ENCODE data around the gene CORO2B.

The CORO2B gene

DNA sequence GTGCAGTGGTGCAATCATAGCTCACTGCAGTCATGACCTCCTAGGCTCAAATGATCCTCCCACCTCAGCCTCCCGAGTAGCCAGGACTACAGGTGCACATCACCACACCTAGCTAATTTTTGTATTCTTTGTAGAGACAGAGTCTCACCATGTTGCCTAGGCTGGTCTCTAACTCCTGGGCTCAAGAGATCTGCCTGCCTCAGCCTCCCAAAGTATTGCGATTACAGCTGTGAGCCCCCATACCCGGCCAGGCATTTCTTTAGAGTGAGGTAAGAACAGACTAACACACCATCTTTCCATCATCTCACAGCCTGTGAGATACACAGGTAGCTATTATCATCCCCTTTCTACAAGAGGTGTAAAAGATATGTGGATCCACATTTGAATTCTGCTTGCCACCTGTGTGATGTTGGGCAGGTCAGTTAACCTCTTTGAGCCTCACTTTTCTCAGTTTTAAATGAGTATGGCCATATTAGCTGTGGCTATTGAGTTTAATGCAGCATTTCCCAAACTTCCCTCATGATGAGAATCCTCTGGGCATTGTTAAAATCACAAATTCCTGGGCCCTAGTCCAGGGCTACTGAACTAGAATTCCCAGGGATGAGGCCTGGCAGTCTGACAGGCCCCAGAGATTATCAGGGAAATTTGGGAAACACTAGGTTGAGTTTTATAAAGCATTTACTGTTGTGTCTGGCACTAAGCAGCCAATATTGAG lies 195.9 kb downstream of the CORO2B start:
- DNase-seq = no peak
- Histone ChIP-seq H3K4me2 (ENCODE audit: low read depth, low read length) (no peak overlapping the region), H3K79me2 (ENCODE audit: low read length) (no peaks in the 10 kb centered on the region), H2AFZ (ENCODE audit: low read length) (no peak overlapping the region), H3K36me3 (replicated peaks; ENCODE audit: insufficient read depth, low read length) (peaks cover 6% of the 10 kb centered on the region; the same call in 1 of the 2 replicates), H3F3A (ENCODE audit: insufficient read depth, low read length) (no peaks in the 10 kb centered on the region), H3K9ac (ENCODE audit: low read length) (no peak overlapping the region), H3K27me3 (replicated peaks; ENCODE audit: insufficient read depth, low read length) (no peaks in the 10 kb centered on the region), H3K27ac (ENCODE audit: low read length) (no peak overlapping the region), H3K4me3 (ENCODE audit: low read length) (no peak overlapping the region), H3K9me2 (replicated peaks; ENCODE audit: insufficient read depth, low read length) (no peaks in the 10 kb centered on the region), H4K20me1 (ENCODE audit: insufficient read depth, low read length) (no peaks in the 10 kb centered on the region), H3K4me1 (ENCODE audit: low read length) (no peaks in the 10 kb centered on the region), H3K9me3 (replicated peaks; ENCODE audit: insufficient read depth, low read length) (no peaks in the 10 kb centered on the region)
- TF ChIP-seq, protein P1, sequence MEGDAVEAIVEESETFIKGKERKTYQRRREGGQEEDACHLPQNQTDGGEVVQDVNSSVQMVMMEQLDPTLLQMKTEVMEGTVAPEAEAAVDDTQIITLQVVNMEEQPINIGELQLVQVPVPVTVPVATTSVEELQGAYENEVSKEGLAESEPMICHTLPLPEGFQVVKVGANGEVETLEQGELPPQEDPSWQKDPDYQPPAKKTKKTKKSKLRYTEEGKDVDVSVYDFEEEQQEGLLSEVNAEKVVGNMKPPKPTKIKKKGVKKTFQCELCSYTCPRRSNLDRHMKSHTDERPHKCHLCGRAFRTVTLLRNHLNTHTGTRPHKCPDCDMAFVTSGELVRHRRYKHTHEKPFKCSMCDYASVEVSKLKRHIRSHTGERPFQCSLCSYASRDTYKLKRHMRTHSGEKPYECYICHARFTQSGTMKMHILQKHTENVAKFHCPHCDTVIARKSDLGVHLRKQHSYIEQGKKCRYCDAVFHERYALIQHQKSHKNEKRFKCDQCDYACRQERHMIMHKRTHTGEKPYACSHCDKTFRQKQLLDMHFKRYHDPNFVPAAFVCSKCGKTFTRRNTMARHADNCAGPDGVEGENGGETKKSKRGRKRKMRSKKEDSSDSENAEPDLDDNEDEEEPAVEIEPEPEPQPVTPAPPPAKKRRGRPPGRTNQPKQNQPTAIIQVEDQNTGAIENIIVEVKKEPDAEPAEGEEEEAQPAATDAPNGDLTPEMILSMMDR (IDR thresholded peaks at IDR 0.05; ENCODE audit: low read length) = no peak
- TF ChIP-seq EZH2phosphoT487 (IDR thresholded peaks at IDR 0.05; ENCODE audit: low read length) (no peak), EZH2 (optimal IDR thresholded peaks at IDR 0.05; ENCODE audit: low read depth, low read length) (no peak)

DNA sequence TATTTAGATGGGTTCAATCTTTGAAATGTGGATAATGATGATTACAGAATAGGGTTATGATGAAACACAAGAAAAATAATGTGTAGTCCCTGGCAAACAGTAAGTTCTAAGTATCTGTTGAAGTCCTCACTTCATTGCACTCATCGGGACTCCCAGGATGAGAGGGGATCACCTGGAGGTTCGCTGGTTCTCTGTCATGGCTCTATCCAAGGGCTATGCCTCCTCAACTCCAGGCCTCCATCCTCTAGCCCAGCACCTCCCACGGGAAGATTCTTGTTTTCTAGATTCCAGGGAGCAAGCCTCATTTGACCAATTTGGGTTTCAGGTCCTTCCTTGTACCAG lies 196.4 kb downstream of the CORO2B start:
- H4K20me1 ChIP-seq (ENCODE audit: insufficient read depth, low read length) = no peaks in the 10 kb centered on the region
- no peaks in the 10 kb centered on the region for H3K9me2 ChIP-seq (replicated peaks; ENCODE audit: insufficient read depth, low read length)
- no peaks in the 10 kb centered on the region for H3K27me3 ChIP-seq (replicated peaks; ENCODE audit: insufficient read depth, low read length)
- TF ChIP-seq EZH2phosphoT487 (IDR thresholded peaks at IDR 0.05; ENCODE audit: low read length) = no peak
- TF ChIP-seq, protein P1 (IDR thresholded peaks at IDR 0.05; ENCODE audit: low read length) = no peak
- TF ChIP-seq EZH2 (optimal IDR thresholded peaks at IDR 0.05; ENCODE audit: low read depth, low read length) = no peak
- H3K9ac ChIP-seq (ENCODE audit: low read length) = no peak overlapping the region
- no peaks in the 10 kb centered on the region for H3K9me3 ChIP-seq (replicated peaks; ENCODE audit: insufficient read depth, low read length)
- H2AFZ ChIP-seq (ENCODE audit: low read length) = no peak overlapping the region
- DNase-seq = no peak
- no peaks in the 10 kb centered on the region for H3K79me2 ChIP-seq (ENCODE audit: low read length)
- peaks cover 8% of the 10 kb centered on the region for H3K36me3 ChIP-seq (replicated peaks; ENCODE audit: insufficient read depth, low read length)
- H3K4me2 ChIP-seq (ENCODE audit: low read depth, low read length) = no peak overlapping the region
- H3K27ac ChIP-seq (ENCODE audit: low read length) = no peak overlapping the region
- no peak overlapping the region for H3K4me3 ChIP-seq (ENCODE audit: low read length)
- no peaks in the 10 kb centered on the region for H3F3A ChIP-seq (ENCODE audit: insufficient read depth, low read length)
- H3K4me1 ChIP-seq (ENCODE audit: low read length) = no peaks in the 10 kb centered on the region

DNA sequence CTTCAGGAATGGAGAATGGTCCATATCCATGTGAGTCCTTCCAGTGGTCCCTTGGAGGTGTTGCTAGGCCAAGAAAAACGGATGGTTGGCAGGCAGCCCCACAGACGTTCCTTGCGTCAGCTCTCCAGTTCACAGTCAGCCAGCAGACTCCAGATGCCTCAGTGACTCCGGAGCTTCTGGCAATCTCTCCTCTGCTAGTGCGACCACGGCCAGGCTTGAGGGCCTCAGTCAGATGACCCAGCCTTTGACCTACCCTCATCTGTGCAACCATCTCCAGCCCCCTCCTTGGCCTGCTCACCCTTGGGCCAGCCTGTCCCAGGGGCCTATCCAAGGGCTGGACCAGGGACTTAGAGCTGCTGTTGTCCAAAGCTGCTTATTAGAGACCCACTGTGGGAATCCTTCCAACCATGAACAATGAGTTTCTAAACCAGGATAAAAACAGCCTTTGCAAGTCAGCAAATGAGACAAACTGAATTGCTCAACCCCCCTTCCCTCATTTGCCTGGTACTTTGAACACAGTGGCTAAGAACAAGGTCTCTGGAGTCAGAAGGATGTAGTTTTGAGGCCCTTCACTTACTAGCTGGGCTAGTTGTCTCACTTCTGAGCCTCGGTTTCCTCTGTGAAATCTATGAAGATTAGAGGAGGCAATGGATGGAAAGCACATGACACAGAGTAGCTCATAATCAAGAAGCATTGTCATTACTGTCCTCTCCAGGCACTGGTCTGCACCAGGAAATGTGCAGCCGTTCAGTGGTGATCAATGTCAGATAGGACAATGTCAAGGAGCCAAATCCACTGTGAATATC lies 197.1 kb downstream of the CORO2B start:
- Histone ChIP-seq H3F3A (ENCODE audit: insufficient read depth, low read length) (no peaks in the 10 kb centered on the region), H3K4me1 (ENCODE audit: low read length) (no peaks in the 10 kb centered on the region), H3K27ac (ENCODE audit: low read length) (no peak overlapping the region), H4K20me1 (ENCODE audit: insufficient read depth, low read length) (no peaks in the 10 kb centered on the region), H3K27me3 (replicated peaks; ENCODE audit: insufficient read depth, low read length) (no peaks in the 10 kb centered on the region), H2AFZ (ENCODE audit: low read length) (no peak overlapping the region), H3K9me2 (replicated peaks; ENCODE audit: insufficient read depth, low read length) (no peaks in the 10 kb centered on the region), H3K9me3 (replicated peaks; ENCODE audit: insufficient read depth, low read length) (no peaks in the 10 kb centered on the region), H3K9ac (ENCODE audit: low read length) (no peak overlapping the region), H3K4me2 (ENCODE audit: low read depth, low read length) (no peak overlapping the region), H3K79me2 (ENCODE audit: low read length) (0 out of 2 replicates have a peak, but pooled peaks cover 2% of the 10 kb centered on the region), H3K36me3 (replicated peaks; ENCODE audit: insufficient read depth, low read length) (peaks cover 9% of the 10 kb centered on the region), H3K4me3 (ENCODE audit: low read length) (no peak overlapping the region)
- TF ChIP-seq, protein P1 (IDR thresholded peaks at IDR 0.05; ENCODE audit: low read length) = no peak
- TF ChIP-seq EZH2 (optimal IDR thresholded peaks at IDR 0.05; ENCODE audit: low read depth, low read length) (no peak), EZH2phosphoT487 (IDR thresholded peaks at IDR 0.05; ENCODE audit: low read length) (no peak)
- no peak for DNase-seq
